DOHH2 (cell line): Measurements from ENCODE around the gene SPATA18.

Experiments
- H3F3A ChIP-seq: fragments of 200-600 bp; sonication (generic), shearing (Covaris generic); 2 replicates; pipeline ENCODE4 v1.6.0; 2016; ENCODE audit warnings: antibody characterized with exemption, mild to moderate bottlenecking; ENCODE audit not compliant: control insufficient read depth, insufficient read depth
- H3K27ac ChIP-seq: fragments of 200-600 bp; sonication (generic); 2 replicates; pipeline ENCODE4 v1.5.1; 2014; ENCODE audit warnings: low read depth, mild to moderate bottlenecking, low read length, moderate library complexity
- H3K27me3 ChIP-seq: fragments of 200-600 bp; sonication (generic); 2 replicates; pipeline ENCODE4 v1.6.1; 2014; ENCODE audit warnings: mild to moderate bottlenecking, low read length, mixed read lengths; ENCODE audit not compliant: control insufficient read depth
- H3K36me3 ChIP-seq: fragments of 200-600 bp; sonication (generic); 2 replicates; pipeline ENCODE4 v1.6.1; 2014; ENCODE audit warnings: mild to moderate bottlenecking, low read length, moderate library complexity, mixed read lengths; ENCODE audit not compliant: control insufficient read depth
- H3K4me1 ChIP-seq: fragments of 200-600 bp; sonication (generic); 2 replicates; pipeline ENCODE4 v1.6.1; 2014; ENCODE audit warnings: mild to moderate bottlenecking, low read length, mixed read lengths; ENCODE audit not compliant: control insufficient read depth
- H3K4me2 ChIP-seq: fragments of 200-600 bp; sonication (generic); 2 replicates; pipeline ENCODE4 v1.6.0; 2014; ENCODE audit warnings: mild to moderate bottlenecking, low read length, moderate library complexity
- H3K4me3 ChIP-seq: fragments of 200-600 bp; sonication (generic); 2 replicates; pipeline ENCODE4 v1.5.1; 2014; ENCODE audit warnings: mild to moderate bottlenecking, low read length, mixed read lengths
- H3K79me2 ChIP-seq: fragments of 200-600 bp; sonication (generic); 2 replicates; pipeline ENCODE4 v1.6.1; 2014; ENCODE audit warnings: mild to moderate bottlenecking, low read length, mixed read lengths; ENCODE audit not compliant: control insufficient read depth
- H3K9me2 ChIP-seq: fragments of 200-600 bp; sonication (generic); replicated peaks from 2 replicates; pipeline ENCODE4 v1.6.1; 2014; ENCODE audit warnings: mild to moderate bottlenecking, low read length, mixed read lengths; ENCODE audit not compliant: control insufficient read depth
- H3K9me3 ChIP-seq: fragments of 200-600 bp; sonication (generic); 2 replicates; pipeline ENCODE4 v1.6.1; 2014; ENCODE audit warnings: antibody characterized with exemption, low read length, mixed read lengths; ENCODE audit not compliant: control insufficient read depth, insufficient read depth
- H4K20me1 ChIP-seq: fragments of 200-600 bp; sonication (generic); 2 replicates; pipeline ENCODE4 v1.6.0; 2014; ENCODE audit warnings: low read depth, mild to moderate bottlenecking, antibody characterized with exemption, low read length, moderate library complexity; ENCODE audit not compliant: control insufficient read depth, insufficient read depth
- CTCF ChIP-seq: fragments of 200-600 bp; sonication (generic); IDR thresholded peaks from one replicate; pipeline ENCODE4 v1.5.1; 2014; ENCODE audit warnings: antibody characterized with exemption, mild to moderate bottlenecking, low read depth, low read length; ENCODE audit not compliant: poor library complexity, severe bottlenecking
- EZH2phosphoT487 ChIP-seq: fragments of 200-600 bp; sonication (generic); IDR thresholded peaks from 2 replicates; pipeline ENCODE4 v1.6.1; 2017; ENCODE audit warnings: borderline replicate concordance, mild to moderate bottlenecking, antibody characterized with exemption, low read length, moderate library complexity, mixed read lengths

Gene SPATA18

GRCh38 chr4:52038103-52038912, 12.8 kb upstream of the SPATA18 start, which contains the start of gene SGCB:
SGCB (minus strand) TSS chr4:52038299; CDS start chr4:52038259, 40 bp downstream.
- Histone ChIP-seq H3K4me3 (peak within 1 kb of the TSS; percentile 82), H3F3A (no peaks in the 10 kb centered on the region), H3K4me2 (peak within 1 kb of the TSS; percentile 95), H3K9me3 (no peaks in the 10 kb centered on the region), H3K79me2 (peaks cover 40% of the 10 kb centered on the region), H3K27ac (no peak within 1 kb of the TSS), H3K27me3 (no peaks in the 10 kb centered on the region), H3K9me2 (no peaks in the 10 kb centered on the region), H4K20me1 (no peaks in the 10 kb centered on the region), H3K4me1 (peaks cover 34% of the 10 kb centered on the region), H3K36me3 (no peaks in the 10 kb centered on the region; the same call in none of the 2 replicates)
- TF ChIP-seq EZH2phosphoT487 (no peak), CTCF (no peak)

DNA sequence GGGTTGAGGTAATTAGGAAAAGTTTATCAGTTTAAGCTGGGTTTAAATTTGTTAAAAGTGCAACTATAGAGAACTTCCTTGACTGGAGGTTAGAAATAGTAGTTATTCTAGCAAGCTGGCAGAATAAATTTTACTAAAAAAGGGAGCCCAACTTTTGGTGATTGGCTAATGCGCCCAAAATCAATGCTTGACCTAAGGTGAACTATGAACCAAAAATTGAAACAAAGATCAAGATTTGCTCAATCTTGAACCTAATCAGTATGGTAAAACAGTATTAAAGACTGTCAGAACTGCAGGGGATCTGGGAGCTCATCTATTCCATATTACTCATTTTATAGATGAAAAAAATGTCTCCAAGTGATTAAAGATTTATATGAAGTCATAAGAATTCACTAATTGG, 6.1 kb upstream of the SPATA18 start:
- Histone ChIP-seq H3F3A (peaks cover 2% of the 10 kb centered on the region; the same call in 1 of the 2 replicates), H3K36me3 (no peaks in the 10 kb centered on the region), H3K27me3 (no peaks in the 10 kb centered on the region), H3K27ac (no peak overlapping the region), H3K79me2 (no peaks in the 10 kb centered on the region), H3K4me1 (no peaks in the 10 kb centered on the region), H3K9me2 (no peaks in the 10 kb centered on the region), H3K4me2 (no peak overlapping the region), H4K20me1 (no peaks in the 10 kb centered on the region), H3K4me3 (no peak overlapping the region), H3K9me3 (no peaks in the 10 kb centered on the region)
- TF ChIP-seq EZH2phosphoT487 (no peak), CTCF (no peak)

DNA sequence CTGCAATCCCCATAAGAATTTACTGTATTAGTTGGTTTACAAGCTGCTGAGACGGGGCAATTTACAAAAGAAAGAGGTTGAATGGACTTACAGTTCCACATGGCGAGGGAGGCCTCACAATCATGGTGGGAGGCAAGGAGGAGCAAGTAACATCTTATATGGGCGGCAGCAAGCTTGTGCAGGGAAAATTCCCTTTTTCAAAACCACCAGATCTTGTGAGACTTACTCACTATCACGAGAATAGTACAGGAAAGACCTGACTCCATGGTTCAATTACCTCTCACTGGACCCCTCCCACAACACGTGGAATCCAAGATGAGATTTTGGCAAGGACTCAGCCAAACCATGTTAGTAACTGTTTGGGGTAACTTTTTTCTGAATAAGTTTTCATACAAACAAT, 1.8 kb upstream of the SPATA18 start:
- peaks cover 9% of the 10 kb centered on the region for H3K27me3 ChIP-seq
- no peak for TF ChIP-seq CTCF
- TF ChIP-seq EZH2phosphoT487: no peak
- no peaks in the 10 kb centered on the region for H3K79me2 ChIP-seq
- no peak overlapping the region for H3K4me2 ChIP-seq
- H3K27ac ChIP-seq: no peak overlapping the region
- no peaks in the 10 kb centered on the region for H3K36me3 ChIP-seq
- no peaks in the 10 kb centered on the region for H3K9me3 ChIP-seq
- H3K9me2 ChIP-seq: no peaks in the 10 kb centered on the region
- peaks cover 15% of the 10 kb centered on the region for H3F3A ChIP-seq
- no peak overlapping the region for H3K4me3 ChIP-seq
- peaks cover 33% of the 10 kb centered on the region for H3K4me1 ChIP-seq
- no peaks in the 10 kb centered on the region for H4K20me1 ChIP-seq
